ENCODE measurements around the gene DLG5.

DLG5 gene

GRCh38 chr10:77805676-77806075 lies 120.9 kb downstream of the DLG5 start:
- H3K27ac ChIP-seq, result no peak overlapping the region
- no peak for TF ChIP-seq CTCF (conservative IDR thresholded peaks at IDR 0.05)

- H3K27ac ChIP-seq, result no peak overlapping the region
- TF ChIP-seq CTCF (conservative IDR thresholded peaks at IDR 0.05), result no peak
Measured at GRCh38 chr10:77804371-77804770, 122.2 kb downstream of the DLG5 start.

GRCh38 chr10:77801474-77802161 lies 124.9 kb downstream of the DLG5 start:
- no peak for TF ChIP-seq CTCF (conservative IDR thresholded peaks at IDR 0.05)

GRCh38 chr10:77800738-77801266 lies 125.8 kb downstream of the DLG5 start:
- H3K27ac ChIP-seq, result no peak overlapping the region
- TF ChIP-seq CTCF (conservative IDR thresholded peaks at IDR 0.05), result no peak

More at GRCh38 chr10:77801474-77802161, 124.9 kb downstream of the DLG5 start:
- H3K27ac ChIP-seq, result no peak overlapping the region

GRCh38 chr10:77800320-77800719 lies 126.2 kb downstream of the DLG5 start:
- TF ChIP-seq CTCF (conservative IDR thresholded peaks at IDR 0.05), result no peak

GRCh38 chr10:77799352-77799751 lies 127.2 kb downstream of the DLG5 start:
- no peak overlapping the region for H3K27ac ChIP-seq
- no peak for TF ChIP-seq CTCF (conservative IDR thresholded peaks at IDR 0.05)

More at GRCh38 chr10:77800320-77800719, 126.2 kb downstream of the DLG5 start:
- no peak overlapping the region for H3K27ac ChIP-seq

GRCh38 chr10:77798940-77799339 lies 127.6 kb downstream of the DLG5 start:
- no peak for TF ChIP-seq CTCF (conservative IDR thresholded peaks at IDR 0.05)
- no peak overlapping the region for H3K27ac ChIP-seq
